ENCODE measurements around the gene GABBR2.

Gene GABBR2

DNA sequence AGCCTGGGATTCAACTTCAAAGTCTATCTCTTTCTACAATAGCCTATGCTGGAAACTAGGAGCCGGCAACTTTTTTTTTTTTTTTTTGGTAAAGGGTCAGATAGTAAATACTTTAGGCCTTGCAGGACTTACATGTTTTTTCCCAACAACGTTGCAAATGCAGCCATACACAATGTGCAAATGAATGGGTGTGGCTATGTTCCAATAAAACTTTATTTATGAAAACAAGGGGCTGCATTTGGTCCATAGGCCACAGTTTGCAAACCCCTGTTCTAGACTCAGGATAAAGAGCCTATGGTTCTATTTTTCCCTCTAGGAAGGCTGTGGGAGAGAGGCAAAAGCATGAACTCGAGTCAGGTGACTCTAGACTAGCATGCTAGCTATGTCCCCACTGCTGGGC is 189.1 kb downstream of the GABBR2 start:
- TF ChIP-seq, protein P1, sequence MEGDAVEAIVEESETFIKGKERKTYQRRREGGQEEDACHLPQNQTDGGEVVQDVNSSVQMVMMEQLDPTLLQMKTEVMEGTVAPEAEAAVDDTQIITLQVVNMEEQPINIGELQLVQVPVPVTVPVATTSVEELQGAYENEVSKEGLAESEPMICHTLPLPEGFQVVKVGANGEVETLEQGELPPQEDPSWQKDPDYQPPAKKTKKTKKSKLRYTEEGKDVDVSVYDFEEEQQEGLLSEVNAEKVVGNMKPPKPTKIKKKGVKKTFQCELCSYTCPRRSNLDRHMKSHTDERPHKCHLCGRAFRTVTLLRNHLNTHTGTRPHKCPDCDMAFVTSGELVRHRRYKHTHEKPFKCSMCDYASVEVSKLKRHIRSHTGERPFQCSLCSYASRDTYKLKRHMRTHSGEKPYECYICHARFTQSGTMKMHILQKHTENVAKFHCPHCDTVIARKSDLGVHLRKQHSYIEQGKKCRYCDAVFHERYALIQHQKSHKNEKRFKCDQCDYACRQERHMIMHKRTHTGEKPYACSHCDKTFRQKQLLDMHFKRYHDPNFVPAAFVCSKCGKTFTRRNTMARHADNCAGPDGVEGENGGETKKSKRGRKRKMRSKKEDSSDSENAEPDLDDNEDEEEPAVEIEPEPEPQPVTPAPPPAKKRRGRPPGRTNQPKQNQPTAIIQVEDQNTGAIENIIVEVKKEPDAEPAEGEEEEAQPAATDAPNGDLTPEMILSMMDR (conservative IDR thresholded peaks at IDR 0.05; ENCODE audit: low read depth) = no peak
- POLR2A ChIA-PET (ENCODE audit: low non-redundant PET) = no interaction called here
- CTCF ChIA-PET = no interaction called here
- no peak overlapping the region for H3K27ac ChIP-seq
- DNase-seq (ENCODE audit: low spot score) = no peak

GRCh38 chr9:98518556-98518955 is 190.2 kb downstream of the GABBR2 start:
- TF ChIP-seq, protein P1 (conservative IDR thresholded peaks at IDR 0.05; ENCODE audit: low read depth) = no peak
- CTCF ChIA-PET = no interaction called here
- no peak for DNase-seq (ENCODE audit: low spot score)
- POLR2A ChIA-PET (ENCODE audit: low non-redundant PET) = no interaction called here
- H3K27ac ChIP-seq = no peak overlapping the region

DNA sequence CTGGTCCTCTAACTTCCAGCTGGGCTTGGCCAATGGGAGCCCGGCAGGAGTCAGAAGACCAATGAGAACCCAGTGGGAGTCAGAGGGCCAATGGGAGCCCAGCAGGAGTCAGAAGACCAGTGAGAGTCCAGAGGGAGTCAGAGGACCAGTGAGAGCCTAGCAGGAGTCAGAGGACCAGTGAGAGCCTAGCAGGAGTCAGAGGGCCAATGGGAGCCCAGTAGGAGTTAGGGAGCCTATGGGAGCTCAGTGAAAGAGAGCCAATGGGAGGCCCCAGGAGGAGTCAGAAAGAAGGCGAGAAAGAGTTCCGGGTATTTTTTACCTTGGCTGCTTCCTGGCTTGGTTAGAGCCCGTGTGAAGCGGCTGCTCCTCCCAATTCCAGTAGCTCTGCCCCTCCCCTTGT is 191.0 kb downstream of the GABBR2 start:
- POLR2A ChIA-PET (ENCODE audit: low non-redundant PET) = no interaction called here
- no peak for DNase-seq (ENCODE audit: low spot score)
- CTCF ChIA-PET = interaction anchor here (0.6 kb wide), 2 partner anchors 63 to 1069 kb away, joined by 3 read pairs; no protein-coding TSS in a partner anchor
- TF ChIP-seq, protein P1 (conservative IDR thresholded peaks at IDR 0.05; ENCODE audit: low read depth) = no peak
- no peak overlapping the region for H3K27ac ChIP-seq

DNA sequence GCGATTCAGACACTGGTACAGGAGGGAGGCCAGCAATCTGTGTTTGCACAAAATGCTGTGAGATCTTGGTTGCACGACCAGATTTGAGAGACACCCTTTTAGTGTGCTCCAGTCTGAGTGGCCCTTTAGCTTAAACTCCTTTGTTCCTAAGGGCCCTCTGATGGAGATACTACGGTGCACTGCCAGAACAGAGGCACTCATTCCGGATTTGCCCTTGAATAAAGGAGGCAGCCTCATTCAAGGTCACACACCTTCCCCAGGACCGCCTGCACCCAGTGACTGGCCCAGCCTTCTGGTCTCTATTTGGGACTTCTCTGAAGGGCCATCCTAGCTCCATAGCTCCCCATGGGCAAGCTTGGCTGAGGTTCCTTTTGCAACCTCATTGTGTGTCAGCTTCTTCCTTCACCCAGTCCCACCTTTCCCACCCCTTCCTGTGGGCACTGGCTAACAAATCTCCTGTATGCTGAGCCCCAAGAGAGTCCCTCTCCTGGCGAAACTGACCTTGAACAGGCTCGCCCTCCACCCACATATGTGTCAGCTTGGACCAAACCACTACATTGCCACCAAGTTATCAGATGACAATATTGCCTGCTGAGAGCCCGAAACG is 191.7 kb downstream of the GABBR2 start:
- ChIA-PET POLR2A (ENCODE audit: low non-redundant PET) (no interaction called here), CTCF (interaction anchor here (0.6 kb wide), 1 partner anchor 244 kb away, joined by 3 read pairs; no protein-coding TSS in a partner anchor)
- DNase-seq (ENCODE audit: low spot score) = no peak
- TF ChIP-seq, protein P1 (conservative IDR thresholded peaks at IDR 0.05; ENCODE audit: low read depth) = no peak
- H3K27ac ChIP-seq = no peak overlapping the region

DNA sequence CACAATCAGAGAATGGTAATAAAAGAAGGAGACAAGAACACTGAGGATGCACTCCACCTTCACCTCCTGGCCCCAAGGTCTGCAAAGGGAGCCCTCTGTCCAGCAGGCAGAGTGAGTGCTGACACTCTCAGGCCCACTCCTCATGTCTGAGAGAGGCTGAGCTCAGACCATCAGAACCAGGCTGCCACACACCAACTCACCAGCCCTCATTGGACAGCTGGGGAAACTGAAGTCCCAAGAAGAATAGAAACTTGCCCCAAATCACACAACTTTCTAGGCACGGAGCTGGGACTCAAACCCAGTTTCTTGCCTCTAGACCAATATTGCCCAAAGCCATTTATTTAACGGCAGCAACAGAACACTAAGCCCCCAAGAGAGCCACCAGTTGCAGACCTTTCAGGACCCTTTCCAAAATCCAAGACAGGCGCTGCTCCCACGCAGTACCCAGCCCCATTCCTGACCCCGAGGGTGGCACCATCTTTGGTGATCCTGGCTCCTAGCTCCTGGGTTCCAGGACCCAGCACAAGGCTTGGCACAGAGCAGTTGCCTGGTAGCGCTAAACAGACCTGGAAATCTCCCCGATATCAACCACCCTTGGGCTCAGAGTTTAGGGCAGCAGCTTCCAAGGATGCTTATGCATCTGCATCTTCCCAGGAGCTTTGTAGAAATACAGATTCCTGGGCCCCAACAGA is 192.4 kb downstream of the GABBR2 start:
- no peak for DNase-seq (ENCODE audit: low spot score)
- POLR2A ChIA-PET (ENCODE audit: low non-redundant PET) = no interaction called here
- CTCF ChIA-PET = no interaction called here
- no peak overlapping the region for H3K27ac ChIP-seq
- TF ChIP-seq, protein P1 (conservative IDR thresholded peaks at IDR 0.05; ENCODE audit: low read depth) = no peak

GRCh38 chr9:98515506-98516204 is 193.1 kb downstream of the GABBR2 start:
- H3K27ac ChIP-seq = no peak overlapping the region
- ChIA-PET POLR2A (ENCODE audit: low non-redundant PET) (no interaction called here), CTCF (no interaction called here)
- TF ChIP-seq, protein P1 (conservative IDR thresholded peaks at IDR 0.05; ENCODE audit: low read depth) = no peak
- DNase-seq (ENCODE audit: low spot score) = no peak

Data from RWPE1 (cell line).